Bronchial epithelial cell (primary cell): ENCODE data around the gene CLEC1B. TPM values are rescaled to one million over a fixed set of nuclear protein-coding genes. Genes with fewer than 3 reads are reported as not detected.

Experiments
- DNase-seq: peaks from one replicate; pipeline ENCODE4 v3.0.0-alpha.2; 2010; ENCODE audit warnings: low read depth
- FAIRE-seq: peaks from 2 replicates; lab custom pipeline; 2011; peaks lifted over from hg19 to GRCh38; lab: Jason Lieb, UNC
- H3K27me3 ChIP-seq: 2 replicates; pipeline ENCODE4 v1.5.1; 2011; ENCODE audit warnings: low read length; ENCODE audit not compliant: control insufficient read depth, insufficient read depth
- H3K36me3 ChIP-seq: 2 replicates; pipeline ENCODE4 v1.5.1; 2011; ENCODE audit warnings: low read length; ENCODE audit not compliant: control insufficient read depth, insufficient read depth
- H3K4me3 ChIP-seq: 2 replicates; pipeline ENCODE4 v1.5.1; 2011; ENCODE audit warnings: mild to moderate bottlenecking, low read depth, low read length, control low read depth
- total RNA-seq: library from RNA; depleted of rRNA; stranded (reverse); fragments of >200 nt; gene quantifications from 2 replicates; pipeline ENCODE4 v1.2.1, GENCODE V29; 2014
- TF ChIP-seq, protein P1 (sequence below): IDR thresholded peaks from 2 replicates; pipeline ENCODE4 v1.5.1; 2011; ENCODE audit warnings: mild to moderate bottlenecking, moderate library complexity, low read length, control low read depth, inconsistent platforms; ENCODE audit not compliant: insufficient read depth, severe bottlenecking

CLEC1B gene
- not detected in 2 replicates for total RNA-seq

DNA sequence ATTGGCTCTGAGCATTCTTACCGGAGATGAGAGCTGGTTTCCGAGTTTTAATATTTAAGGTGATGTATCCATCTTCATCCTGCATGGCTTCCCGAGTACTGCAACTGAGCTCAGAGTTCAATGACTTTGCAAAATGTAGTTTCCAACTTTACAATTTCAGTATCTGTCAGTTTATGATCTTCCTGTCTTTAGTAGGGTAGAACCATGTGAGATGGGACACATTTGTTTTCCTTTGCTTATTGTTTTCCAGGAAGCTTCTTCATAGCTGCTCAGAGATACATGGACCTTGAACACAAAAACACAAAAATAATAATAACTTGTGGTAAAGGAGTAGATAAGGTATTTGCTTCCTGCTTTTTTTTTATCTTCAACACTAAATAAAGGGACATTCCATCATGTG lies at the start of gene CLEC1B:
TSS of gene CLEC1B (minus strand) at position 106 of the 400 bp plus-strand sequence. CDS start at position 85, 21 bp downstream.
- DNase-seq (no peak), FAIRE-seq (no peak)
- H3K4me3 ChIP-seq = no peak within 1 kb of the TSS
- TF ChIP-seq, protein P1, sequence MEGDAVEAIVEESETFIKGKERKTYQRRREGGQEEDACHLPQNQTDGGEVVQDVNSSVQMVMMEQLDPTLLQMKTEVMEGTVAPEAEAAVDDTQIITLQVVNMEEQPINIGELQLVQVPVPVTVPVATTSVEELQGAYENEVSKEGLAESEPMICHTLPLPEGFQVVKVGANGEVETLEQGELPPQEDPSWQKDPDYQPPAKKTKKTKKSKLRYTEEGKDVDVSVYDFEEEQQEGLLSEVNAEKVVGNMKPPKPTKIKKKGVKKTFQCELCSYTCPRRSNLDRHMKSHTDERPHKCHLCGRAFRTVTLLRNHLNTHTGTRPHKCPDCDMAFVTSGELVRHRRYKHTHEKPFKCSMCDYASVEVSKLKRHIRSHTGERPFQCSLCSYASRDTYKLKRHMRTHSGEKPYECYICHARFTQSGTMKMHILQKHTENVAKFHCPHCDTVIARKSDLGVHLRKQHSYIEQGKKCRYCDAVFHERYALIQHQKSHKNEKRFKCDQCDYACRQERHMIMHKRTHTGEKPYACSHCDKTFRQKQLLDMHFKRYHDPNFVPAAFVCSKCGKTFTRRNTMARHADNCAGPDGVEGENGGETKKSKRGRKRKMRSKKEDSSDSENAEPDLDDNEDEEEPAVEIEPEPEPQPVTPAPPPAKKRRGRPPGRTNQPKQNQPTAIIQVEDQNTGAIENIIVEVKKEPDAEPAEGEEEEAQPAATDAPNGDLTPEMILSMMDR = no peak
- no peaks in the 10 kb centered on the region for H3K36me3 ChIP-seq
- H3K27me3 ChIP-seq = peaks cover 2% of the 10 kb centered on the region

DNA sequence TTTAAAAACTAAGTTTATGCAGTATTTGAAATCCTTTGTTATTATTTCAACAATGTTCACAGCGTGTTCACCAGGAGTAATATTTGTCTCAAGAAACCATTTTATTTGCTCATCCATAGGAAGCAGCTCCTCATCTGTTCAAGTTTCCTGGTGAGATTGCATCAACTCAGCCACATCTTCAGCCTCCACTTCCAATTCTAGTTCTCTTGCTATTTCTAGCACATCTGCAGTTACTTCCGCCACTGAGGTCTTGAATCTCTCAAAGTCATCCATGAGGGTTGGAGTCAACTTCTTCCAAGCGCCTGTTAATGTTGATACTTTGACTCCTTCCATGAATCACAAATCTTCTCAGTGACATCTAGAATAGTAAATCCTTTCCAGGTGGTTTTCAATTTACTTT lies 49.6 kb upstream of the CLEC1B start:
- FAIRE-seq = no peak
- no peaks in the 10 kb centered on the region for H3K27me3 ChIP-seq
- H3K4me3 ChIP-seq = no peak overlapping the region
- H3K36me3 ChIP-seq = no peaks in the 10 kb centered on the region
- TF ChIP-seq, protein P1 = no peak
- DNase-seq = no peak

DNA sequence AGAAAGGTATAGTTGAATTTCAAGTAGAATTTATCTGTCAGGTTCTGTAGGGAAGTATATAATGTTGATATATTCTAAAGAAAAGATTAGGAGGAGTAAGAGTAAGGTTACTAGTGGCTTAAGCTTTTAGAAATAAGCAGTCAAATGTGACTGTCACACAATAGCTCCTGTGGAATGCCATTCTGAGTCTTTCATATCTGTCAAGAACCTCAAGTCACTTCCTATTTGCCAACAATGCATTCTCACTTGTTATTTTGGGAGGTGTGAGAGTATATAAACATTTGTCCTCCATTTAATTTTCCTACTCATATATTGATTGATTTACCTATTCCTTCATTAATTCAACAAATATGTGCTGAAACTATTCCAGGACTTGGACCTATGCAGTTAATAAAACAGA lies 43.2 kb upstream of the CLEC1B start:
- H3K27me3 ChIP-seq = peaks cover 2% of the 10 kb centered on the region
- DNase-seq (no peak), FAIRE-seq (no peak)
- no peak overlapping the region for H3K4me3 ChIP-seq
- TF ChIP-seq, protein P1 = no peak
- H3K36me3 ChIP-seq = no peaks in the 10 kb centered on the region

DNA sequence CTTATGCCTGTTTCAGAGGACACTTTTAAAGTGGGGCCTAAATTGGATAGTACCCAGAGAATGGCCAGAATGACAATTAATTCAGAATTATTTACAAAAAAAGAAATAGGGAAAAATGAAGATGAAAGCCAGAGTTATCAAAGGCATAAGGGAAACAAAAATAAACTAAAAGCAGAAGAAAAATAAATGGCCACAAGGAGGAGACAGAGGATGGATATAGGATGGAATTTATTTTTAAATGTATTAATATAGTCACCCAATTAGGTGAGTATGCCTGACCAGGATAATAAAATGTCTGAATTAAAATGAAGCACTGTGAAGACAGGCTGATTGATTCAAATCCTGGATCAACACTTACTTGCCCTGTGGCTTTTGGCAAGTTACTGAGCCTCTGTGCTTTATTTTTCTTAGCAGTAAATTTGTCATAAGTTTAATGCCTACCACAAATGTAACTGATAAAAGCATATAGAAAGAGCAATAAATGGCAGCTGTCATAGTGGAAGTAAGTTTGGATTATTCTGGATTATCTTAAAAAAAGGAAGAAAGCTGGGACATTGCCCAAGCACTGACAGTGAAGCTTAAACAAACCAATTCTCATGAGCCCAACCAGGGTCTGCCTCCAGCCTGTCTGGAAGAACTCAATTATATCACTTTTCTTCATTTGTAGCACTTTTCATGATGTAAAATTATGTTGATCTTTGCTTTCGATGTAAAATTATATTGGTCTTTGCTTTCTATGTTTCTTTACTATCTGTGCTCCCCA lies 35.0 kb upstream of the CLEC1B start:
- H3K27me3 ChIP-seq = peaks cover 2% of the 10 kb centered on the region
- TF ChIP-seq, protein P1 = peak; percentile 31
- DNase-seq (peak; percentile 27), FAIRE-seq (no peak)
- no peaks in the 10 kb centered on the region for H3K36me3 ChIP-seq
- no peak overlapping the region for H3K4me3 ChIP-seq

DNA sequence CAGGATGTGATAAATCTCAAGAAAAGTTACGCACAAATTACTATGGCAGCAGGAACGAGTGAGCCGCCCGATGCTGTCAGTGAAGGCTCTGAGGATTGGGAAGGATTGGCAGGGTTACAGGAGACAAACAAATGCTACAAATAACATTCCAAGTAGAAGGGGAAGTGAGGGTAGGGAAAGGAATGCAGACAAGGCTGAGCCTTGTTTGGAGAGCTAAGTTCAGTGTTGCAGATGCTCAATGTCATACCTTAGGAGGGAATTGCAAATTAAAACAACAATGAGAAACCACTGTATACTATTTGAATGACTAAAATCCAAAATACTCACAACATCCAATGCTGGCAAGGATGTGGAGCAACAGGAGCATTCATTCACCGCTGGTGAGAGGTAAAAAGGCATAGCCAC lies 32.9 kb upstream of the CLEC1B start:
- Histone ChIP-seq H3K27me3 (no peaks in the 10 kb centered on the region), H3K4me3 (no peak overlapping the region), H3K36me3 (no peaks in the 10 kb centered on the region)
- DNase-seq (peak; percentile 81), FAIRE-seq (no peak)
- TF ChIP-seq, protein P1 = no peak
